ENCODE results near the gene APEX1. TPM values are rescaled to one million over a fixed set of nuclear protein-coding genes. Genes with fewer than 3 reads are reported as not detected.
A peak's percentile ranks its signal among the peaks of the same experiment; 100 is the strongest.

The APEX1 gene
- total RNA-seq, 1 experiment from 2014 or later, result 340 TPM

DNA sequence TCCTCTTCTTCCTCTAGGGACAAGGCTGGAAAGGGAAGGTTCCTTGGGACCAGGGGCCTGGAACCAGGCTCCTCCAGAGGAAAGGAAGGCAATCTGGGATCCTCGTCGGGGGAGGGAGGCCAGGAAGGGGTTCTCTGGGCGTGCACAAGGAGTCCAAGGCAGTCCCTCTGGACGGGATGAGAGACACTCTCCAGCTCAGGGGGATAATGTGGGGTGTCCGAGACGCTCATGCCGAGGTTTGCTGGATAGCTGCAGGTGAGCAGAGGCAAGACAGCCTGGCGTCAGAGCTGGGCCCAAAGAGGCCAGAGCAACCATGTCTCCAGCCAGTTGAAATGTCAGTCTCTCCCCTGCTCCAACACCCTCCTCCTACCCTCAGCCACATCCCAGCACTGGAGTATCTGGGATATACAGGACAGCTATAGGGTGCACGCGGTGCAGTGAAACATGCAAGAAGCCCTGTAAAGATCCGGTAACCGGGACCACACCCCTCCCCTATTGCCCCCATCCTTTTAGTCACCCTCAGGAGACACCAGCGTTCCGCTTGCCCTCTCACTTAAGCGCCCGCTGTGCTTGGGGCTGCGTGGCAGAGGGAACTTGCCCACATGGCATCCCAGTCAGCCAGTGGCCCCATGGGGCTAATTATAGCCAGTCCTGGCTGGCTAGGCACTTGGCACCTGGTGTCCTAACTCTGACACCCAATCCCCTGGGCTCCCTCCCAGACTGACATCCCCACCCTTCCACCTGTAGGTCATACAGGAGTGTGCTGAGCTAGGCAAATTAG, 19.3 kb upstream of the APEX1 start, which contains the start of gene KLHL33:
Gene KLHL33, minus strand, starts transcription at position 585 of the 781 bp plus-strand sequence. Its CDS starts 355 bp downstream, at position 230.
- Histone ChIP-seq H2AK5ac (ENCODE audit: insufficient read length, low read length) (no peak within 1 kb of the TSS), H3K27me3 (ENCODE audit: insufficient read depth, low read length) (no peaks in the 10 kb centered on the region), H3K79me1 (ENCODE audit: insufficient read depth, low read depth, low read length, poor library complexity, severe bottlenecking) (no peaks in the 10 kb centered on the region), H3K79me2 (ENCODE audit: insufficient read depth, low read length) (no peaks in the 10 kb centered on the region; the same call in 1 of the 2 replicates), H3K4ac (ENCODE audit: low read depth, low read length) (no peak within 1 kb of the TSS), H3K23me2 (ENCODE audit: insufficient read length, low read depth, low read length, poor library complexity, severe bottlenecking) (no peaks in the 10 kb centered on the region), H2BK15ac (ENCODE audit: low read depth, low read length) (no peak within 1 kb of the TSS), H3K56ac (ENCODE audit: insufficient read length, low read depth, low read length) (no peak within 1 kb of the TSS), H3K9ac (ENCODE audit: extremely low read depth, insufficient read length, low read length) (no peak within 1 kb of the TSS), H3K4me2 (ENCODE audit: insufficient read depth, insufficient read length, low read length) (peak within 1 kb of the TSS; percentile 13), H3K9me3 (ENCODE audit: control insufficient read depth, low read depth, low read length) (no peaks in the 10 kb centered on the region), H4K5ac (ENCODE audit: insufficient read length, low read depth, low read length) (no peak within 1 kb of the TSS), H4K20me1 (ENCODE audit: control insufficient read depth, insufficient read depth, insufficient read length) (no peaks in the 10 kb centered on the region), H3K23ac (ENCODE audit: insufficient read length, low read depth, low read length) (no peak within 1 kb of the TSS), H2BK120ac (ENCODE audit: low read depth, low read length, poor library complexity, severe bottlenecking) (no peak within 1 kb of the TSS), H4K8ac (replicated peaks; ENCODE audit: insufficient read length, low read depth, low read length) (no peak within 1 kb of the TSS), H2BK12ac (ENCODE audit: insufficient read length, low read depth, low read length) (no peak within 1 kb of the TSS), H2BK20ac (ENCODE audit: low read depth, low read length, poor library complexity, severe bottlenecking) (no peak within 1 kb of the TSS), H3K4me1 (ENCODE audit: insufficient read depth, low read length) (no peaks in the 10 kb centered on the region), H2AFZ (ENCODE audit: low read length) (no peak within 1 kb of the TSS), H3T11ph (ENCODE audit: low read length) (no peak within 1 kb of the TSS), H2BK5ac (ENCODE audit: insufficient read length, low read length) (no peak within 1 kb of the TSS), H3K14ac (ENCODE audit: insufficient read depth, low read length) (no peak within 1 kb of the TSS; the same call in 1 of the 2 replicates), H4K91ac (ENCODE audit: insufficient read length, low read depth, low read length) (no peak within 1 kb of the TSS), H3K27ac (ENCODE audit: insufficient read length, low read depth, low read length) (no peak within 1 kb of the TSS), H3K18ac (ENCODE audit: insufficient read length, low read depth, low read length) (no peak within 1 kb of the TSS)
- no peaks in the 10 kb centered on the region for H3K36me3 Mint-ChIP-seq (ENCODE audit: insufficient read depth in 1 of 3, low read depth in 3 of 3)
- TF ChIP-seq, protein P1, sequence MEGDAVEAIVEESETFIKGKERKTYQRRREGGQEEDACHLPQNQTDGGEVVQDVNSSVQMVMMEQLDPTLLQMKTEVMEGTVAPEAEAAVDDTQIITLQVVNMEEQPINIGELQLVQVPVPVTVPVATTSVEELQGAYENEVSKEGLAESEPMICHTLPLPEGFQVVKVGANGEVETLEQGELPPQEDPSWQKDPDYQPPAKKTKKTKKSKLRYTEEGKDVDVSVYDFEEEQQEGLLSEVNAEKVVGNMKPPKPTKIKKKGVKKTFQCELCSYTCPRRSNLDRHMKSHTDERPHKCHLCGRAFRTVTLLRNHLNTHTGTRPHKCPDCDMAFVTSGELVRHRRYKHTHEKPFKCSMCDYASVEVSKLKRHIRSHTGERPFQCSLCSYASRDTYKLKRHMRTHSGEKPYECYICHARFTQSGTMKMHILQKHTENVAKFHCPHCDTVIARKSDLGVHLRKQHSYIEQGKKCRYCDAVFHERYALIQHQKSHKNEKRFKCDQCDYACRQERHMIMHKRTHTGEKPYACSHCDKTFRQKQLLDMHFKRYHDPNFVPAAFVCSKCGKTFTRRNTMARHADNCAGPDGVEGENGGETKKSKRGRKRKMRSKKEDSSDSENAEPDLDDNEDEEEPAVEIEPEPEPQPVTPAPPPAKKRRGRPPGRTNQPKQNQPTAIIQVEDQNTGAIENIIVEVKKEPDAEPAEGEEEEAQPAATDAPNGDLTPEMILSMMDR (conservative IDR thresholded peaks at IDR 0.05), result no peak
- H3K27me3 Mint-ChIP-seq (ENCODE audit: low read depth), result 0 out of 2 replicates have a peak, but pooled peaks cover 1% of the 10 kb centered on the region
- H3K4me1 Mint-ChIP-seq, result peaks cover 22 to 26% of the 10 kb centered on the region in 2 experiments
- no peaks in the 10 kb centered on the region for H3K9me3 Mint-ChIP-seq
- peak within 1 kb of the TSS in 1 of 2 experiments; percentile 69; a peak in 1 of 5 replicates for H3K4me3 Mint-ChIP-seq
- DNase-seq, result no peak
- no CpG with 5 or more reads among the region's 17 CpGs for WGBS (ENCODE audit: extremely low coverage, insufficient read length, low lambda C conversion rate)
- peak within 1 kb of the TSS in 1 of 3 experiments; percentile 37; a peak in 2 of 7 replicates for H3K27ac Mint-ChIP-seq

All from H9 (cell line).